SK-N-SH (cell line): ENCODE measurements around the gene MCRS1. TPM values are rescaled to one million over a fixed set of nuclear protein-coding genes. Genes with fewer than 3 reads are reported as not detected.

Experiments
- CTCF ChIA-PET: fragments of 300-600, 350-600 bp; formaldehyde crosslinking; extraction: SDS; loops from one replicate; lab custom pipeline; 2021; lab: Yijun Ruan, JAX
- POLR2A ChIA-PET: fragments of 350-600 bp; sonication (Branson Sonifier 250); formaldehyde crosslinking; extraction: SDS; loops from one replicate; lab custom pipeline; 2020; ENCODE audit warnings: antibody characterized with exemption, inconsistent platforms; lab: Yijun Ruan, JAX
- DNase-seq: peaks from one replicate; pipeline ENCODE4 v3.0.0; 2012
- H2AFZ ChIP-seq: fragments of 200-600 bp; sonication (generic); 2 replicates; pipeline ENCODE4 v1.8.1; 2016; ENCODE audit warnings: antibody characterized with exemption, mild to moderate bottlenecking, low read depth
- H3F3A ChIP-seq: fragments of 200-600 bp; sonication (generic); replicated peaks from 2 replicates; pipeline ENCODE3; 2016; ENCODE audit warnings: antibody characterized with exemption, mild to moderate bottlenecking; ENCODE audit not compliant: insufficient read depth
- H3K27ac ChIP-seq, 2 experiments: fragments of 200-500 bp in 1 of 2; fragments of 200-600 bp in 1 of 2; sonication (Bioruptor generic) in 1 of 2; sonication (generic), shearing (Covaris generic) in 1 of 2; 2 replicates each; pipeline versions ENCODE4 v1.5.1 to v1.6.1; 2014 to 2016; ENCODE audit warnings: low read depth in 2 of 2, inconsistent platforms in 1 of 2, low read length in 1 of 2, mild to moderate bottlenecking in 1 of 2, mixed read lengths in 1 of 2
- H3K27me3 ChIP-seq: fragments of 200-600 bp; sonication (generic), shearing (Covaris generic); 2 replicates; pipeline ENCODE4 v1.6.1; 2016; ENCODE audit warnings: mixed run types; ENCODE audit not compliant: insufficient read depth
- H3K36me3 ChIP-seq, 2 experiments: fragments of 200-500 bp in 1 of 2; fragments of 200-600 bp in 1 of 2; sonication (Bioruptor generic) in 1 of 2; sonication (generic) in 1 of 2; replicated peaks in 1 of 2; 2 replicates each; pipeline versions ENCODE3 to v1.5.1; 2014 to 2016; ENCODE audit warnings: low read length in 1 of 2, mild to moderate bottlenecking in 1 of 2; ENCODE audit not compliant: insufficient read depth in 2 of 2, control insufficient read depth in 1 of 2
- H3K4me1 ChIP-seq, 2 experiments: fragments of 200-500 bp in 1 of 2; fragments of 200-600 bp in 1 of 2; sonication (Bioruptor generic) in 1 of 2; sonication (generic), shearing (Covaris generic) in 1 of 2; 2 replicates each; pipeline versions ENCODE4 v1.5.1 to v1.6.1; 2014 to 2016; ENCODE audit warnings: low read depth in 1 of 2, low read length in 1 of 2, mixed run types in 1 of 2; ENCODE audit not compliant: insufficient read depth in 2 of 2, control insufficient read depth in 1 of 2
- H3K4me2 ChIP-seq: fragments of 200-600 bp; sonication (generic), shearing (Covaris generic); 2 replicates; pipeline ENCODE4 v1.6.1; 2017; ENCODE audit warnings: mixed run types
- H3K4me3 ChIP-seq, 2 experiments: fragments of 200-500 bp in 1 of 2; fragments of 200-600 bp in 1 of 2; sonication (Bioruptor generic) in 1 of 2; sonication (generic), shearing (Covaris generic) in 1 of 2; 2 replicates each; pipeline versions ENCODE4 v1.5.1 to v1.8.1; 2014 to 2016; ENCODE audit warnings: low read depth in 2 of 2, inconsistent platforms in 1 of 2, low read length in 1 of 2, mild to moderate bottlenecking in 1 of 2, mixed read lengths in 1 of 2, moderate library complexity in 1 of 2
- H3K79me2 ChIP-seq: fragments of 200-600 bp; sonication (generic); 2 replicates; pipeline ENCODE4 v1.8.1; 2017; ENCODE audit warnings: mild to moderate bottlenecking; ENCODE audit not compliant: insufficient read depth
- H3K9ac ChIP-seq: fragments of 200-600 bp; sonication (generic); 2 replicates; pipeline ENCODE4 v1.6.1; 2017; ENCODE audit warnings: mixed run types
- H3K9me2 ChIP-seq: fragments of 200-600 bp; sonication (generic); 2 replicates; pipeline ENCODE4 v1.6.1; 2017; ENCODE audit warnings: mixed run types
- H3K9me3 ChIP-seq: fragments of 200-600 bp; sonication (generic); 2 replicates; pipeline ENCODE4 v1.6.1; 2017; ENCODE audit warnings: mixed run types, mild to moderate bottlenecking, moderate library complexity
- H4K20me1 ChIP-seq: fragments of 200-600 bp; sonication (generic); 2 replicates; pipeline ENCODE4 v1.6.1; 2017; ENCODE audit warnings: mild to moderate bottlenecking, mixed run types; ENCODE audit not compliant: insufficient read depth
- CHD2 ChIP-seq: fragments of 150-350 bp; IDR thresholded peaks from 2 replicates; pipeline ENCODE4 v1.6.1; 2018; ENCODE audit warnings: low read length; ENCODE audit not compliant: partially characterized antibody
- ELF1 ChIP-seq: IDR thresholded peaks from 2 replicates; pipeline ENCODE4 v1.4.0; 2012
- FOSL2 ChIP-seq: IDR thresholded peaks from 2 replicates; pipeline ENCODE4 v1.4.0; 2012; ENCODE audit warnings: low read depth, mild to moderate bottlenecking, moderate library complexity, borderline replicate concordance
- GABPA ChIP-seq: IDR thresholded peaks from 2 replicates; pipeline ENCODE4 v1.4.0; 2012; ENCODE audit warnings: low read depth, mild to moderate bottlenecking
- GATA2 ChIP-seq: sonication (generic); formaldehyde crosslinking; IDR thresholded peaks from 2 replicates; pipeline ENCODE4 v1.5.0; 2020; ENCODE audit warnings: mild to moderate bottlenecking, missing genetic modification reagents
- JUND ChIP-seq: IDR thresholded peaks from 2 replicates; pipeline ENCODE4 v1.4.0; 2012
- MXI1 ChIP-seq: IDR thresholded peaks from 2 replicates; pipeline ENCODE4 v1.6.1; 2012; ENCODE audit warnings: mild to moderate bottlenecking, low read depth, low read length, improper control_type of control experiment
- NRF1 ChIP-seq: IDR thresholded peaks from 2 replicates; pipeline ENCODE4 v1.6.1; 2012; ENCODE audit warnings: low read depth, mild to moderate bottlenecking, low read length
- POLR2AphosphoS5 ChIP-seq: IDR thresholded peaks from 2 replicates; pipeline ENCODE4 v1.6.1; 2012; ENCODE audit warnings: low read depth, low read length
- RAD21 ChIP-seq: IDR thresholded peaks from 2 replicates; pipeline ENCODE4 v1.6.1; 2012; ENCODE audit warnings: mild to moderate bottlenecking, low read length
- RCOR1 ChIP-seq: fragments of 150-350 bp; IDR thresholded peaks from 2 replicates; pipeline ENCODE4 v1.6.1; 2017; ENCODE audit warnings: antibody characterized with exemption, low read length
- RFX5 ChIP-seq: IDR thresholded peaks from 2 replicates; pipeline ENCODE4 v1.6.1; 2012; ENCODE audit warnings: mild to moderate bottlenecking, improper control_type of control experiment, low read length
- RXRA ChIP-seq: IDR thresholded peaks from 2 replicates; pipeline ENCODE4 v1.4.0; 2012; ENCODE audit warnings: low read depth, mild to moderate bottlenecking, borderline replicate concordance
- TAF1 ChIP-seq: IDR thresholded peaks from 2 replicates; pipeline ENCODE4 v1.6.1; 2012; ENCODE audit warnings: low read depth, mild to moderate bottlenecking, low read length, moderate library complexity, borderline replicate concordance
- USF1 ChIP-seq: IDR thresholded peaks from 2 replicates; pipeline ENCODE4 v1.4.0; 2012; ENCODE audit warnings: low read depth, borderline replicate concordance
- YY1 ChIP-seq: IDR thresholded peaks from 2 replicates; pipeline ENCODE4 v1.4.0; 2012; ENCODE audit warnings: low read depth, mild to moderate bottlenecking
- ZBTB33 ChIP-seq: IDR thresholded peaks from 2 replicates; pipeline ENCODE4 v1.4.0; 2012; ENCODE audit warnings: low read depth, borderline replicate concordance
- WGBS: methylation state at CpG from one replicate; pipeline ENCODE4 v1.1.6; 2017; ENCODE audit warnings: low lambda C conversion rate; 5-methylcytosine and 5-hydroxymethylcytosine counted together
- polyA plus RNA-seq, 3 experiments: library from polyadenylated mRNA; depleted of rRNA; stranded (reverse); fragments of >200 nt; gene quantifications; 2 replicates each; pipeline ENCODE4 v1.2.3, GENCODE V29; 2012
- TF ChIP-seq, protein P1 (sequence below): fragments of 150-350 bp; IDR thresholded peaks from 2 replicates; pipeline ENCODE4 v1.6.1; 2016; ENCODE audit warnings: mild to moderate bottlenecking, low read depth, low read length
- TF ChIP-seq, protein P2 (sequence below): IDR thresholded peaks from 2 replicates; pipeline ENCODE4; 2012

The MCRS1 gene
- polyA plus RNA-seq, 1 of the 3 experiments (the other 2 are of a cell fraction) = 107 TPM

- H3K27ac ChIP-seq = no peak overlapping the region
- H3K4me3 ChIP-seq = no peak overlapping the region
- TF ChIP-seq, protein P1, sequence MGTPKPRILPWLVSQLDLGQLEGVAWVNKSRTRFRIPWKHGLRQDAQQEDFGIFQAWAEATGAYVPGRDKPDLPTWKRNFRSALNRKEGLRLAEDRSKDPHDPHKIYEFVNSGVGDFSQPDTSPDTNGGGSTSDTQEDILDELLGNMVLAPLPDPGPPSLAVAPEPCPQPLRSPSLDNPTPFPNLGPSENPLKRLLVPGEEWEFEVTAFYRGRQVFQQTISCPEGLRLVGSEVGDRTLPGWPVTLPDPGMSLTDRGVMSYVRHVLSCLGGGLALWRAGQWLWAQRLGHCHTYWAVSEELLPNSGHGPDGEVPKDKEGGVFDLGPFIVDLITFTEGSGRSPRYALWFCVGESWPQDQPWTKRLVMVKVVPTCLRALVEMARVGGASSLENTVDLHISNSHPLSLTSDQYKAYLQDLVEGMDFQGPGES = no peak
- TF ChIP-seq TAF1 = no peak
- TF ChIP-seq ELF1 = no peak
- TF ChIP-seq GATA2 = no peak
- no peak for TF ChIP-seq MXI1
- no peak for TF ChIP-seq RCOR1
- TF ChIP-seq YY1 = no peak
- TF ChIP-seq POLR2AphosphoS5 = no peak
- TF ChIP-seq, protein P2, sequence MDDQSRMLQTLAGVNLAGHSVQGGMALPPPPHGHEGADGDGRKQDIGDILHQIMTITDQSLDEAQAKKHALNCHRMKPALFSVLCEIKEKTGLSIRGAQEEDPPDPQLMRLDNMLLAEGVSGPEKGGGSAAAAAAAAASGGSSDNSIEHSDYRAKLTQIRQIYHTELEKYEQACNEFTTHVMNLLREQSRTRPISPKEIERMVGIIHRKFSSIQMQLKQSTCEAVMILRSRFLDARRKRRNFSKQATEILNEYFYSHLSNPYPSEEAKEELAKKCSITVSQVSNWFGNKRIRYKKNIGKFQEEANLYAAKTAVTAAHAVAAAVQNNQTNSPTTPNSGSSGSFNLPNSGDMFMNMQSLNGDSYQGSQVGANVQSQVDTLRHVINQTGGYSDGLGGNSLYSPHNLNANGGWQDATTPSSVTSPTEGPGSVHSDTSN = no peak
- TF ChIP-seq FOSL2 = no peak
- no peaks in the 10 kb centered on the region for H3K9me2 ChIP-seq
- H3K9me3 ChIP-seq = no peaks in the 10 kb centered on the region
- H3K4me1 ChIP-seq = peaks cover 0 to 8% of the 10 kb centered on the region in 2 experiments; a peak in 1 of 4 replicates
- ChIA-PET POLR2A (no interaction called here), CTCF (interaction anchor here (1.3 to 3.0 kb wide), 5 partner anchors 17 to 289 kb away, joined by 4 to 15 read pairs (median 6); no protein-coding TSS in a partner anchor)
- H3K27me3 ChIP-seq = no peaks in the 10 kb centered on the region
- H3F3A ChIP-seq = peaks cover 4% of the 10 kb centered on the region
- H2AFZ ChIP-seq = no peak overlapping the region
- no peak overlapping the region for H3K4me2 ChIP-seq
- no peak overlapping the region for H3K9ac ChIP-seq
- H4K20me1 ChIP-seq = peaks cover 7% of the 10 kb centered on the region; the same call in 1 of the 2 replicates
- DNase-seq = no peak
- H3K79me2 ChIP-seq = peaks cover 9% of the 10 kb centered on the region
- peaks cover 27 to 29% of the 10 kb centered on the region in 2 experiments for H3K36me3 ChIP-seq
- WGBS = 80% methylated on average over 9 of the region's 9 CpGs
These were observed 9.8 kb upstream of the MCRS1 start for GRCh38 chr12:49577589-49578315.

- Histone ChIP-seq H3K9me3 (no peaks in the 10 kb centered on the region), H3K4me3 (peak overlapping the region; percentile 90 to 99), H3K27ac (peak overlapping the region; percentile 85 to 95), H3K9me2 (no peaks in the 10 kb centered on the region), H3F3A (no peaks in the 10 kb centered on the region), H3K9ac (peak overlapping the region; percentile 92), H3K27me3 (no peaks in the 10 kb centered on the region), H3K79me2 (peaks cover 81% of the 10 kb centered on the region), H4K20me1 (no peaks in the 10 kb centered on the region), H3K4me2 (peak overlapping the region; percentile 93), H3K4me1 (peaks cover 7 to 14% of the 10 kb centered on the region in 2 experiments; a peak in 3 of 4 replicates), H2AFZ (peak overlapping the region; percentile 94), H3K36me3 (peaks cover 2 to 27% of the 10 kb centered on the region in 2 experiments)
- POLR2A ChIA-PET = no interaction called here
- WGBS = 2% methylated on average over 18 of the region's 19 CpGs
- TF ChIP-seq JUND = no peak
- no peak for TF ChIP-seq ZBTB33
- TF ChIP-seq POLR2AphosphoS5 = no peak
- TF ChIP-seq MXI1 = no peak
- TF ChIP-seq RCOR1 = no peak
- TF ChIP-seq FOSL2 = no peak
- TF ChIP-seq GABPA = no peak
- no peak for TF ChIP-seq USF1
- no peak for TF ChIP-seq RAD21
- TF ChIP-seq CHD2 = no peak
- no peak for TF ChIP-seq GATA2
- TF ChIP-seq RXRA = no peak
- TF ChIP-seq, protein P2 = no peak
- TF ChIP-seq ELF1 = no peak
- TF ChIP-seq RFX5 = no peak
- TF ChIP-seq NRF1 = no peak
- DNase-seq = peak; percentile 39
- CTCF ChIA-PET = interaction anchor here (1.5 kb wide), 1 partner anchor 237 kb away, joined by 4 read pairs; no protein-coding TSS in a partner anchor
These were observed 660 bp upstream of the MCRS1 start for GRCh38 chr12:49568442-49569162.
